ENCODE results near the gene MIEF2.

GRCh38 chr17:18259621-18260331 is 686 bp upstream of the MIEF2 start:
- TF ChIP-seq CTCF (IDR thresholded peaks at IDR 0.05) (no peak), POLR2A (IDR thresholded peaks at IDR 0.05) (no peak)
